Caco-2 (cell line): ENCODE data around the gene ELK4. TPM values are rescaled to one million over a fixed set of nuclear protein-coding genes. Genes with fewer than 3 reads are reported as not detected.

Source experiments
- BruUV-seq: library from RNA; stranded (reverse); fragments of 400-500 nt; replicated peaks from 2 replicates; lab custom pipeline; 2021; lab: Mats Ljungman, UMichigan
- CTCF ChIA-PET: fragments of 300-600 bp; sonication (Branson Sonifier 250); formaldehyde crosslinking; loops from one replicate; lab custom pipeline; 2022; ENCODE audit warnings: antibody characterized with exemption; lab: Charles Lee
- POLR2A ChIA-PET: fragments of 300-600 bp; sonication (Branson Sonifier 250); formaldehyde crosslinking; loops from one replicate; lab custom pipeline; 2022; ENCODE audit warnings: antibody characterized with exemption; lab: Charles Lee
- DNase-seq, 2 experiments: peaks; one replicate each; pipeline versions ENCODE4 v3.0.0 to v3.0.0-alpha.2; 2020 to 2022
- H3K27me3 ChIP-seq: replicated peaks from 2 replicates; pipeline ENCODE4 v1.6.0; 2011; ENCODE audit warnings: low read length; ENCODE audit not compliant: control insufficient read depth, insufficient read depth
- H3K36me3 ChIP-seq: 2 replicates; pipeline ENCODE4 v1.5.1; 2011; ENCODE audit warnings: low read length; ENCODE audit not compliant: control insufficient read depth, insufficient read depth
- H3K4me1 ChIP-seq: fragments of 250-450 bp; sonication (Bioruptor Pico); 2 replicates; pipeline ENCODE4 v1.5.1; 2020; ENCODE audit warnings: mild to moderate bottlenecking
- H3K4me3 ChIP-seq: 2 replicates; pipeline ENCODE4 v1.5.1; 2011; ENCODE audit warnings: low read depth, mild to moderate bottlenecking, control low read depth, low read length
- H3K9me3 ChIP-seq: fragments of 250-450 bp; sonication (Bioruptor Pico); 2 replicates; pipeline ENCODE4 v1.5.1; 2020; ENCODE audit warnings: mild to moderate bottlenecking, moderate library complexity
- H3K27ac Mint-ChIP-seq: one replicate; pipeline ENCODE4 v1.8.0; 2022; ENCODE audit warnings: mixed read lengths; ENCODE audit not compliant: unreplicated experiment
- H3K27me3 Mint-ChIP-seq: one replicate; pipeline ENCODE4 v1.8.0; 2022; ENCODE audit warnings: mixed read lengths; ENCODE audit not compliant: insufficient read depth, unreplicated experiment
- H3K36me3 Mint-ChIP-seq: one replicate; pipeline ENCODE4 v1.8.0; 2022; ENCODE audit warnings: mild to moderate bottlenecking, mixed read lengths; ENCODE audit not compliant: insufficient read depth, unreplicated experiment
- H3K4me1 Mint-ChIP-seq: one replicate; pipeline ENCODE4 v1.8.0; 2022; ENCODE audit warnings: low read depth, mixed read lengths; ENCODE audit not compliant: unreplicated experiment
- H3K4me3 Mint-ChIP-seq: one replicate; pipeline ENCODE4 v1.8.0; 2022; ENCODE audit warnings: mild to moderate bottlenecking, moderate library complexity, mixed read lengths; ENCODE audit not compliant: unreplicated experiment
- H3K9me3 Mint-ChIP-seq: one replicate; pipeline ENCODE4 v1.8.0; 2022; ENCODE audit warnings: mixed read lengths; ENCODE audit not compliant: unreplicated experiment
- intact Hi-C: fragments of 100-400 bp; cut with micrococcal nuclease; formaldehyde crosslinking; loops from one replicate; pipeline ENCODE4 v1.10.0; 2022; ENCODE audit not compliant: unreplicated experiment
- total RNA-seq: library from RNA; stranded (reverse); gene quantifications from 2 replicates; pipeline ENCODE4 v1.2.3, GENCODE V29; 2022
- TF ChIP-seq, protein P1 (sequence below), 2 experiments: fragments of 200-600 bp in 1 of 2; IDR thresholded peaks; 1 replicate in 1 of 2; 2 replicates in 1 of 2; pipeline versions ENCODE4 v1.5.1 to v1.8.0; 2011 to 2022; ENCODE audit warnings: antibody characterized with exemption in 1 of 2, control low read depth in 1 of 2, inconsistent platforms in 1 of 2, low read depth in 1 of 2, low read length in 1 of 2, mild to moderate bottlenecking in 1 of 2, moderate library complexity in 1 of 2; ENCODE audit not compliant: insufficient read depth in 1 of 2, severe bottlenecking in 1 of 2, unreplicated experiment in 1 of 2

The ELK4 gene
- total RNA-seq, 1 experiment from 2014 or later, result 14.4 TPM

DNA sequence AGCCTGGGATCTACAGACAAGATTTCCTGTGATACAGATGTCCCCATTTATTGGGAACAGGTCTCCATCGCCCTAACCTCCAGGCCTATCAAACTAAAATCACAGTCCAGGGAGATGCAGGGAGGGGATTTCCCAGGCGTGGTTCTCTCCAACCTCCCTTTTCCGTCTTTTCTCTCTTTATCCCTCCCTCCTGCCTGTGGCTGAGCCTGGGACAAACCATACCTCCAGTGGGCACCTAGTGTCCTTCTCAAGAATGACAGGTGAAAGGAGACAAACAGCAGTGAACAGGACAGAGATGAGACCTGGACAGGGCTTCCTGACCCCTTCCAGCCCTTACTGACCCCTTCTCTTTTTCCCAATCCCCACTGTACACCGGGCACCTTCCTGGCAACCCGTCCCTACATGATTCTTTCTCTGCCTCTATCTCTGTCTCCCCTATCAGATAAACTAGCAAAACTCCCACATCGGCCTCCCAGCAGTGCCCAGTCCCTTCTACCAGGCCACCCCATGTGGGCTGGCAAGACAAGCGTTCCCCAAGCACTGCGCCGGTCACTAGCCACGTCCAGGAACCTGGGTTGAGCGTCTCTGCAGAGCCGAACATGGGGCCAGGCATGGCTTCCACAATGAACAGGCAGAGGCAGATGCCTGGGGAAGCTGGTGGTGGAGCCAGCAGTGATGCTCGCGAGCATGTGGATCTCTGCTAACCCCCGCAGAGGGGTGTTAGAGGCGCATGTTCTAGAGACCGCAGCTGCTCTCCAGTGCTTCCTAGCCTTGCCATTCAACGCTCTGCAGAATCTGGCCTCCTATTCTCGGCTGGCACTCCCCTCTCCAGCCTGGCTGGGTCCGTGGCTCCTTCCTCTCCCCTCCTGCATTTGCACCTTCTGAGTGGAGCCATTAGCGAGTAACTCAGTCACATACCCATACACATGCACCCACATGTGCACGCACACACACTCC lies 54.7 kb downstream of the ELK4 start:
- intact Hi-C loops, result no loop called here
- Histone ChIP-seq H3K27me3 (peaks cover 8% of the 10 kb centered on the region), H3K9me3 (no peaks in the 10 kb centered on the region), H3K36me3 (no peaks in the 10 kb centered on the region), H3K4me3 (no peak overlapping the region), H3K4me1 (no peaks in the 10 kb centered on the region)
- no peaks in the 10 kb centered on the region for H3K36me3 Mint-ChIP-seq
- H3K9me3 Mint-ChIP-seq, result no peaks in the 10 kb centered on the region
- H3K4me1 Mint-ChIP-seq, result no peaks in the 10 kb centered on the region
- H3K27ac Mint-ChIP-seq, result no peak overlapping the region
- CTCF ChIA-PET, result interaction anchor here (0.5 to 0.6 kb wide), 2 partner anchors 68 to 81 kb away, joined by 4 to 5 read pairs; no protein-coding TSS in a partner anchor
- BruUV-seq, result no TSS peak
- peak in 1 of 2 experiments; percentile 14 for DNase-seq
- H3K4me3 Mint-ChIP-seq, result no peak overlapping the region
- POLR2A ChIA-PET, result no interaction called here
- H3K27me3 Mint-ChIP-seq, result peaks cover 28% of the 10 kb centered on the region
- TF ChIP-seq, protein P1, sequence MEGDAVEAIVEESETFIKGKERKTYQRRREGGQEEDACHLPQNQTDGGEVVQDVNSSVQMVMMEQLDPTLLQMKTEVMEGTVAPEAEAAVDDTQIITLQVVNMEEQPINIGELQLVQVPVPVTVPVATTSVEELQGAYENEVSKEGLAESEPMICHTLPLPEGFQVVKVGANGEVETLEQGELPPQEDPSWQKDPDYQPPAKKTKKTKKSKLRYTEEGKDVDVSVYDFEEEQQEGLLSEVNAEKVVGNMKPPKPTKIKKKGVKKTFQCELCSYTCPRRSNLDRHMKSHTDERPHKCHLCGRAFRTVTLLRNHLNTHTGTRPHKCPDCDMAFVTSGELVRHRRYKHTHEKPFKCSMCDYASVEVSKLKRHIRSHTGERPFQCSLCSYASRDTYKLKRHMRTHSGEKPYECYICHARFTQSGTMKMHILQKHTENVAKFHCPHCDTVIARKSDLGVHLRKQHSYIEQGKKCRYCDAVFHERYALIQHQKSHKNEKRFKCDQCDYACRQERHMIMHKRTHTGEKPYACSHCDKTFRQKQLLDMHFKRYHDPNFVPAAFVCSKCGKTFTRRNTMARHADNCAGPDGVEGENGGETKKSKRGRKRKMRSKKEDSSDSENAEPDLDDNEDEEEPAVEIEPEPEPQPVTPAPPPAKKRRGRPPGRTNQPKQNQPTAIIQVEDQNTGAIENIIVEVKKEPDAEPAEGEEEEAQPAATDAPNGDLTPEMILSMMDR (IDR thresholded peaks at IDR 0.05; ENCODE audit: insufficient read depth in 1 of 2, low read depth in 1 of 2, low read length in 1 of 2, severe bottlenecking in 1 of 2, unreplicated experiment in 1 of 2), result peak; percentile 10 to 17

DNA sequence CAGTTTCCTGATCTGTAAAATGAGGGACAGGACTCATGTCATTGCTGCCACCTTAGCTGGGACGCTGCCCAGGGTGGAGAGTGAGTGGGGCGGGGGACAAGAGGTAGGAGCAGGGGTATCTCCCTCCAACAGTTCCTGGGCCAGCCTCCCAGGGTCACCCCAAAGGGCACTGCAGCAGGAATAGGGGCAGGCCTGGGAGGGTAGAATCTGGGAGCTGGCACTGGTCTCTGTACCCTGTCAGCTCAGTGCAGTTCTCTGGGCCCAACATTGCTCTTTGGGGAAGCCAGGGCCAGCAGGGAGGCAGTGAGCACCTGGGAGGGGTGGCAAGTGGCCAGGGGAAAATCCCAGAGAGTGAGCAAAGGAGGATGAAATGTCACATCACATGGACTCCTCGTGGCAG lies 55.8 kb downstream of the ELK4 start:
- Mint-ChIP-seq H3K36me3 (no peaks in the 10 kb centered on the region), H3K27me3 (peaks cover 25% of the 10 kb centered on the region), H3K27ac (no peak overlapping the region), H3K4me1 (no peaks in the 10 kb centered on the region), H3K9me3 (no peaks in the 10 kb centered on the region), H3K4me3 (no peak overlapping the region)
- ChIA-PET CTCF (no interaction called here), POLR2A (no interaction called here)
- no peak overlapping the region for H3K4me3 ChIP-seq
- TF ChIP-seq, protein P1 (IDR thresholded peaks at IDR 0.05; ENCODE audit: insufficient read depth in 1 of 2, low read depth in 1 of 2, low read length in 1 of 2, severe bottlenecking in 1 of 2, unreplicated experiment in 1 of 2), result no peak
- intact Hi-C loops, result no loop called here
- H3K36me3 ChIP-seq, result no peaks in the 10 kb centered on the region
- peaks cover 9% of the 10 kb centered on the region for H3K27me3 ChIP-seq
- H3K4me1 ChIP-seq, result no peaks in the 10 kb centered on the region
- DNase-seq, result no peak
- BruUV-seq, result no TSS peak
- H3K9me3 ChIP-seq, result no peaks in the 10 kb centered on the region

DNA sequence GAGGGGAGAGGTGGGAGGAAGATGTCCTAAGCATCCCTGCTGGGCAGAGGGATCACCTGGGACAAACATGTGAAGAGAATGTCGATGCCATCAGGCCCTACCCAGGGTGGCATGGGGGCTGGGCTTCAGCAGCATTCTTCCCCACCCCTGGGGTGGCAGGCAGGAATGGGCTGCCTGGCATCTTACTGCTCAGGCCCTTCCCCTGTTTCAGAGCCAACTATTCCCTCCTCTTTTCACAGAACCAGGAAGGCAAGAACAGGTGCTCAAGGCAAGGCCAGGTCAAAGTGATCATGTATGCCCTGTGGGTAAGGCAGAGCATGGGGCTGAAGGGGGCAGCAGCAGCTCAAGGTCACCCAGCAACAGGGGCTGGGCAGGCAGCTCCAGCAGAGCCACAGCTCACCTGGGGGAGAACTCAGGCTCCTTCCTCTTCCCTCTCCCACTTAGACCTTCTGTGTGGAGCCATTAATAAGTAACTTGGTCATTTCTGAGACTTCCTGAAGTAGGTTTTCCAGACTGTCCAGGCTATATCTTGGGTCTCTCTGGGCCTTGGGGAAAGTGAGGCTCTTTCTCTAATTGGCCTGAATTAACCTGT lies 56.4 kb downstream of the ELK4 start:
- intact Hi-C loops, result no loop called here
- ChIA-PET POLR2A (no interaction called here), CTCF (interaction anchor here (1.1 kb wide), 1 partner anchor 84 kb away, joined by 3 read pairs; no protein-coding TSS in a partner anchor)
- TF ChIP-seq, protein P1 (IDR thresholded peaks at IDR 0.05; ENCODE audit: insufficient read depth in 1 of 2, low read depth in 1 of 2, low read length in 1 of 2, severe bottlenecking in 1 of 2, unreplicated experiment in 1 of 2), result no peak
- no peaks in the 10 kb centered on the region for H3K9me3 Mint-ChIP-seq
- H3K27ac Mint-ChIP-seq, result no peak overlapping the region
- H3K4me1 Mint-ChIP-seq, result no peaks in the 10 kb centered on the region
- H3K4me3 ChIP-seq, result no peak overlapping the region
- no peak for DNase-seq
- no peaks in the 10 kb centered on the region for H3K36me3 Mint-ChIP-seq
- H3K4me3 Mint-ChIP-seq, result no peak overlapping the region
- peaks cover 27% of the 10 kb centered on the region for H3K27me3 Mint-ChIP-seq
- H3K36me3 ChIP-seq, result no peaks in the 10 kb centered on the region
- H3K4me1 ChIP-seq, result no peaks in the 10 kb centered on the region
- no peaks in the 10 kb centered on the region for H3K9me3 ChIP-seq
- H3K27me3 ChIP-seq, result peaks cover 8% of the 10 kb centered on the region
- no TSS peak for BruUV-seq
